Sigmoid colon (tissue), 7 donors: Measurements from ENCODE around the gene LPCAT1. TPM values are rescaled to one million over a fixed set of nuclear protein-coding genes. Genes with fewer than 3 reads are reported as not detected.

Experiments used
- DNase-seq: peaks from one replicate; pipeline ENCODE4 v3.0.0-alpha.2; 2019
- H3K27ac ChIP-seq, 4 donors: fragments of 200-600 bp; sonication (generic); one replicate each; pipeline ENCODE4 v1.5.1; 2016 to 2019; ENCODE audit warnings: mild to moderate bottlenecking in 1 of 4
- H3K27me3 ChIP-seq, 3 donors: fragments of 200-600 bp; sonication (generic); one replicate each; pipeline ENCODE4 v1.5.1; 2019; ENCODE audit warnings: mild to moderate bottlenecking in 1 of 3
- H3K36me3 ChIP-seq, 4 donors: fragments of 200-600 bp; sonication (generic); one replicate each; pipeline ENCODE4 v1.5.1; 2016 to 2019
- H3K4me1 ChIP-seq, 4 donors: fragments of 200-600 bp; sonication (generic); one replicate each; pipeline ENCODE4 v1.5.1; 2017 to 2019
- H3K4me3 ChIP-seq, 4 donors: fragments of 200-600 bp; sonication (generic); one replicate each; pipeline ENCODE4 v1.5.1; 2017 to 2019; ENCODE audit warnings: mild to moderate bottlenecking in 2 of 4, moderate library complexity in 1 of 4
- H3K9me3 ChIP-seq, 4 donors: fragments of 200-600 bp in 3 of 4; sonication (generic) in 3 of 4; one replicate each; pipeline versions ENCODE4 v1.5.1 to v1.6.1; 2013 to 2019
- EP300 ChIP-seq, 4 donors: sonication (generic); formaldehyde crosslinking; IDR thresholded peaks; one replicate each; pipeline ENCODE4 v1.6.1; 2017; ENCODE audit warnings: antibody characterized with exemption in 4 of 4
- POLR2A ChIP-seq, 2 donors: fragments of 450-650 bp; IDR thresholded peaks; one replicate each; pipeline ENCODE4 v1.6.1; 2016; ENCODE audit warnings: antibody characterized with exemption in 2 of 2, mild to moderate bottlenecking in 2 of 2, moderate library complexity in 2 of 2
- POLR2AphosphoS5 ChIP-seq, 4 donors: sonication (generic); formaldehyde crosslinking; IDR thresholded peaks; one replicate each; pipeline ENCODE4 v1.6.1; 2017; ENCODE audit warnings: antibody characterized with exemption in 4 of 4
- WGBS, 2 donors: extraction: QIAGEN DNeasy Blood & Tissue Kit; methylation state at CpG; one replicate each; pipeline ENCODE4 v1.1.7; 2013; 5-methylcytosine and 5-hydroxymethylcytosine counted together
- intact Hi-C: fragments of 100-400 bp; cut with DNase I; formaldehyde crosslinking; loops from one replicate; pipeline ENCODE4 v1.15.1; 2023
- polyA plus RNA-seq, 3 donors: library from polyadenylated mRNA; stranded (reverse); fragments of 200-250 nt; gene quantifications; one replicate each; pipeline ENCODE4 v1.2.3, GENCODE V29; 2013
- total RNA-seq, 4 donors: library from RNA; depleted of rRNA; stranded (reverse); fragments of >200 nt; gene quantifications; one replicate each; pipeline ENCODE4 v1.1.0, GENCODE V29; 2016
- TF ChIP-seq, protein P1 (sequence below), 4 experiments: fragments of 450-650 bp in 3 of 4; fragments of 200-600 bp in 1 of 4; IDR thresholded peaks; one replicate each; pipeline ENCODE4 v1.5.1; 2016 to 2019; ENCODE audit warnings: antibody characterized with exemption in 4 of 4, mild to moderate bottlenecking in 3 of 4, moderate library complexity in 2 of 4
- donor health status: healthy with polysubstance abuse.
- donor health status: Bipolar disorder and iron deficiency.
- donor health status: healthy.

Gene LPCAT1
- total and polyA plus RNA-seq, 7 donors, result 4.2 to 35.1 (median 22.2) TPM

DNA sequence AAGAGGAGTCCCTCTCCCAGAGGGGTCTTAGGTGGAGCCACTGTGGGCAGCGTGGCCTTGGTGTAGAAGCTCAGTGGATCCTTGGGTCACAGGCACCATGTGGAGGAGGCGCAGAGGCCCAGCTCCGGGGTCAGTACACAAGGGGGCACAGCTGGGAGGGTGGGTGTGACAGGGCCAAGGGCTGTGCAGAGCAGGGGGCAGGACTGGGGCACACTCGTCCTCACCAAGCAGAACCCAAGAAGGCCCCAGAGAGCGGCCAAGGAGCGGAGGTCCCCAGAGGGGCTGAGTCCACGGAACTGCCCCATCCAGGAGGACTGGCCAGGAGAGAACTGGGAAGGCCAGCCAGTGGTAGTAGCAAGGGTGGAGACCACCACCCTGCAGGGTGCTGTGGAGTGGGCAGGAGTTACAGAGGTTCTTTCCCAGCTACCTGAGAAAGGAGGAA is 2.5 kb upstream of the LPCAT1 start:
- Histone ChIP-seq H3K4me3 (no peak overlapping the region), H3K4me1 (peaks cover 0 to 25% (median 21%) of the 10 kb centered on the region in 4 donors), H3K27me3 (no peaks in the 10 kb centered on the region), H3K27ac (no peak overlapping the region), H3K36me3 (no peaks in the 10 kb centered on the region), H3K9me3 (no peaks in the 10 kb centered on the region)
- TF ChIP-seq EP300 (IDR thresholded peaks at IDR 0.05) (no peak), POLR2AphosphoS5 (IDR thresholded peaks at IDR 0.05) (no peak), POLR2A (IDR thresholded peaks at IDR 0.05) (no peak)
- TF ChIP-seq, protein P1, sequence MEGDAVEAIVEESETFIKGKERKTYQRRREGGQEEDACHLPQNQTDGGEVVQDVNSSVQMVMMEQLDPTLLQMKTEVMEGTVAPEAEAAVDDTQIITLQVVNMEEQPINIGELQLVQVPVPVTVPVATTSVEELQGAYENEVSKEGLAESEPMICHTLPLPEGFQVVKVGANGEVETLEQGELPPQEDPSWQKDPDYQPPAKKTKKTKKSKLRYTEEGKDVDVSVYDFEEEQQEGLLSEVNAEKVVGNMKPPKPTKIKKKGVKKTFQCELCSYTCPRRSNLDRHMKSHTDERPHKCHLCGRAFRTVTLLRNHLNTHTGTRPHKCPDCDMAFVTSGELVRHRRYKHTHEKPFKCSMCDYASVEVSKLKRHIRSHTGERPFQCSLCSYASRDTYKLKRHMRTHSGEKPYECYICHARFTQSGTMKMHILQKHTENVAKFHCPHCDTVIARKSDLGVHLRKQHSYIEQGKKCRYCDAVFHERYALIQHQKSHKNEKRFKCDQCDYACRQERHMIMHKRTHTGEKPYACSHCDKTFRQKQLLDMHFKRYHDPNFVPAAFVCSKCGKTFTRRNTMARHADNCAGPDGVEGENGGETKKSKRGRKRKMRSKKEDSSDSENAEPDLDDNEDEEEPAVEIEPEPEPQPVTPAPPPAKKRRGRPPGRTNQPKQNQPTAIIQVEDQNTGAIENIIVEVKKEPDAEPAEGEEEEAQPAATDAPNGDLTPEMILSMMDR (IDR thresholded peaks at IDR 0.05), result no peak
- 89 to 97% methylated on average over 7 of the region's 7 CpGs for WGBS, 2 donors
- intact Hi-C loops, result loop anchor here (10.0 kb wide), 1 partner anchor 181 kb away; the partner anchor contains the start of gene CLPTM1L
- DNase-seq, result peak; percentile 44

- WGBS, 2 donors, result 83 to 95% methylated on average over 8 of the region's 8 CpGs
- intact Hi-C loops, result loop anchor here (10.0 kb wide), 1 partner anchor 181 kb away; the partner anchor contains the start of gene CLPTM1L
- DNase-seq, result peak; percentile 44
- no peak overlapping the region for H3K4me3 ChIP-seq
- H3K36me3 ChIP-seq, result no peaks in the 10 kb centered on the region
- H3K9me3 ChIP-seq, result no peaks in the 10 kb centered on the region
- peaks cover 0 to 25% (median 21%) of the 10 kb centered on the region in 4 donors for H3K4me1 ChIP-seq
- TF ChIP-seq POLR2A (IDR thresholded peaks at IDR 0.05), result no peak
- H3K27me3 ChIP-seq, result no peaks in the 10 kb centered on the region
- no peak overlapping the region for H3K27ac ChIP-seq
These were observed 1.9 kb upstream of the LPCAT1 start for GRCh38 chr5:1525624-1526189.

GRCh38 chr5:1524799-1525623 is 1.3 kb upstream of the LPCAT1 start:
- no peaks in the 10 kb centered on the region for H3K9me3 ChIP-seq
- WGBS, 2 donors, result 86 to 90% methylated on average over 20 of the region's 20 CpGs
- peak overlapping the region in 1 of 4 donors; percentile 86 for H3K27ac ChIP-seq
- DNase-seq, result peak; percentile 64
- intact Hi-C loops, result loop anchor here (5.0 to 10.0 kb wide), 2 partner anchors 67 to 180 kb away; partner anchors contain the start of gene CLPTM1L
- peaks cover 0 to 25% (median 21%) of the 10 kb centered on the region in 4 donors for H3K4me1 ChIP-seq
- H3K4me3 ChIP-seq, result no peak overlapping the region
- H3K36me3 ChIP-seq, result peaks cover 0 to 4% (median under 1%) of the 10 kb centered on the region in 4 donors
- TF ChIP-seq EP300 (IDR thresholded peaks at IDR 0.05) (no peak), POLR2AphosphoS5 (IDR thresholded peaks at IDR 0.05) (no peak), POLR2A (IDR thresholded peaks at IDR 0.05) (no peak)
- TF ChIP-seq, protein P1 (IDR thresholded peaks at IDR 0.05), result no peak
- H3K27me3 ChIP-seq, result no peaks in the 10 kb centered on the region

- TF ChIP-seq POLR2A (IDR thresholded peaks at IDR 0.05) (no peak), POLR2AphosphoS5 (IDR thresholded peaks at IDR 0.05) (no peak), EP300 (IDR thresholded peaks at IDR 0.05) (no peak)
- TF ChIP-seq, protein P1 (IDR thresholded peaks at IDR 0.05), result no peak
- intact Hi-C loops, result loop anchor here (5.0 to 10.0 kb wide), 2 partner anchors 68 to 180 kb away; partner anchors contain the start of gene CLPTM1L
- peak overlapping the region; percentile 86 to 93 (median 92) for H3K27ac ChIP-seq
- no peaks in the 10 kb centered on the region for H3K9me3 ChIP-seq
- WGBS, 2 donors, result 70 to 78% methylated on average over 13 of the region's 13 CpGs
- H3K4me1 ChIP-seq, result peaks cover 0 to 25% (median 21%) of the 10 kb centered on the region in 4 donors
- peak; percentile 64 for DNase-seq
- H3K4me3 ChIP-seq, result peak overlapping the region; percentile 82 to 87 (median 84)
- H3K27me3 ChIP-seq, result no peaks in the 10 kb centered on the region
- peaks cover 0 to 9% (median 2%) of the 10 kb centered on the region in 4 donors for H3K36me3 ChIP-seq
These were observed 680 bp upstream of the LPCAT1 start for GRCh38 chr5:1524481-1524798.

DNA sequence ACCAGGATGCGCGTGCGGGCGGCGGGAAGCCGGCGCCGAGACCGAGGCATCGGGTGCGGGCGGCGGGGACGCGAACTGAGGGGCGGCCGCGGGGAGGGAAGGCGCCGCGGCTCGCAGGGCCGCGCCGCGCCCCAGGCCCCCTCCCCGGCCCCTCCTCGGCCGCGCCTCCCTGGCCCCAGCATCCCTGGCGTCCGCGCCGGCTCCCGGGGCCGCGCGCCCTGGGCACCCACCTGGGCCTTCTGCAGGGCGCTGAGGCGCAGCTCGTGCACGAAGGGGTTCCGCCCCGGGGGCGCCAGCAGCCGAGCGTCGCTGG is 324 bp downstream of the LPCAT1 start:
- Histone ChIP-seq H3K27ac (peak overlapping the region; percentile 86 to 93 (median 92)), H3K36me3 (peaks cover 0 to 15% (median 4%) of the 10 kb centered on the region in 4 donors), H3K4me1 (peaks cover 0 to 25% (median 21%) of the 10 kb centered on the region in 4 donors), H3K27me3 (no peaks in the 10 kb centered on the region), H3K4me3 (peak overlapping the region; percentile 82 to 87 (median 84)), H3K9me3 (no peaks in the 10 kb centered on the region)
- TF ChIP-seq POLR2A (IDR thresholded peaks at IDR 0.05), result no peak
- TF ChIP-seq, protein P1 (IDR thresholded peaks at IDR 0.05), result no peak
- TF ChIP-seq POLR2AphosphoS5 (IDR thresholded peaks at IDR 0.05), result no peak
- TF ChIP-seq EP300 (IDR thresholded peaks at IDR 0.05), result no peak
- no peak for DNase-seq
- intact Hi-C loops, result loop anchor here (2.0 to 10.0 kb wide), 4 partner anchors 45 to 179 kb away; partner anchors contain the start of gene CLPTM1L
- 1% methylated on average over 48 of the region's 48 CpGs for whole genome bisulfite sequencing, 2 donors
